Spleen (tissue), 7 donors: ENCODE results near the gene TBCD.

ENCODE experiments used
- CTCF ChIP-seq, 11 experiments: fragments of 200-600 bp in 7 of 11; fragments of 450-650 bp in 4 of 11; sonication (generic) in 4 of 11; IDR thresholded peaks in 8 of 11; conservative IDR thresholded peaks in 3 of 11; 1 replicate in 7 of 11; 2 replicates in 4 of 11; pipeline versions ENCODE4 v1.4.0 to v1.8.0; 2016 to 2021; ENCODE audit warnings: antibody characterized with exemption in 11 of 11, inconsistent platforms in 4 of 11, mild to moderate bottlenecking in 1 of 11
- POLR2A ChIP-seq, 3 donors: fragments of 450-650 bp; IDR thresholded peaks; one replicate each; pipeline ENCODE4 v1.5.1; 2017; ENCODE audit warnings: antibody characterized with exemption in 3 of 3, mild to moderate bottlenecking in 1 of 3
- donor health status: DM: no; HTN: no; CAD: no; lungs with moderate emphysema.
- donor health status: DM: no; HTN: no; CAD: no.
- donor health status: DM: no; HTN: no; CAD: no.

- TF ChIP-seq POLR2A (IDR thresholded peaks at IDR 0.05) (no peak), CTCF (IDR thresholded peaks at IDR 0.05 in 8 of 11, conservative IDR thresholded peaks at IDR 0.05 in 3 of 11) (no peak)
These were observed 1.3 kb downstream of the TBCD start for GRCh38 chr17:82753201-82753464.
